ENCODE measurements around the gene AJAP1.

The AJAP1 gene

DNA sequence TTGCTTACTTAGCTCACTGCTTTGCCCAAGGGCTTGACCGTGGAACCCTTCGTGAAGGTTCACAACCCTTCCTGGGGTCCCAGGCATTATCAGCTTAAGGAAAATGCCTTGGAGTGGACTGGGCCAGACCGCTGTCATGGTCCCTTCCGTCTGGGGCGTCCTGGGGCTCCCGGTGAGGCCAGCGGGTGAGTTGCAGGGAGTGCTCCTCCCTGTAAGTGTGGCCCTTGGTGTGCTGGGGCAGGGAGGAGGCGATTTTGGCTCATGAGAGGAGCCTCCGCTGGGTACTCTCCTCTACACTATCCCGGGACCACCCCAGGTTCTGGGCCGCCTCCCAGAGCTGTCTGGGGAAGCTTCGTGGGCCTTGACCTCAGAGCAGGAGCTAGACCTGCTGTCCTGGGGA, 48.1 kb downstream of the AJAP1 start:
- no peak for DNase-seq (ENCODE audit: low read depth)

DNA sequence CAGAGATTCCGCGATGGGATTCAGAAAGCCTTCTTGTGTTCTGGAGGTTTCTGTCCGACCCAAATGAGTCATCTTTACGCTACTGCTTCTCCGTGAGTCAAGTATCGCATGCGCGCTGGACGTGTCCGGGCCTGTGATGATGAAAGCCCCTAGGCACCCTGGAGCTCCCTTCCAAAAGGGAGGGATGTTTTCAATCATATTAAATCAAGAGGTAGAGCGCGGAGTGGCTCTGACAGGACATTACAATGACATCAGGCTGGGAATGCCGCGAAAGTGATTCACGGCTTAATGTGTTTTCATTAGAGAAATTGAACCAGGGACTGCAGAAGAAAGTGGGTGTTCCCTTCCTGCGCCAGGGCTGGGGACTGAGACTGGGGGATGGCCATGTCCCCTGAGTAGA, 48.5 kb downstream of the AJAP1 start:
- no peak for DNase-seq (ENCODE audit: low read depth)

DNA sequence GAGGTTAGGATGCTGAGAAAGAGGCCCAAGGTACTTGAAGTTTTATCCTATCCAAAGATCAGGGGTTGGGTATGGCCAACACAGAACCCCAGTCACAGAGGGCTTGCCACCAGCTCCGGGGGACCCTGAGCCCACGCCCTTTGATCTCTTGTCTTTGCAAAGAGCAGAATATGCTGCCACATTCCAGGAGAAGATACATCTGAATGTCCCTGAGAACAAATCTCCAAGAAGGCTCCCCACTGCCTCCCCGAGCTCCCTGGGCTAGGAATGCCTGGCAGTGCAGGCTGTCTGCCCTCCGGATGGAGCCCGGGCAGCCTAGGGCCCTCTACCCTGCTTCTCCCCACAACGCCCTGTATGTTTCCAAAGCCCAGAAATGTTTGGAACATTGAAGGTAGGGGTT, 49.2 kb downstream of the AJAP1 start:
- DNase-seq (ENCODE audit: low read depth), result no peak

DNA sequence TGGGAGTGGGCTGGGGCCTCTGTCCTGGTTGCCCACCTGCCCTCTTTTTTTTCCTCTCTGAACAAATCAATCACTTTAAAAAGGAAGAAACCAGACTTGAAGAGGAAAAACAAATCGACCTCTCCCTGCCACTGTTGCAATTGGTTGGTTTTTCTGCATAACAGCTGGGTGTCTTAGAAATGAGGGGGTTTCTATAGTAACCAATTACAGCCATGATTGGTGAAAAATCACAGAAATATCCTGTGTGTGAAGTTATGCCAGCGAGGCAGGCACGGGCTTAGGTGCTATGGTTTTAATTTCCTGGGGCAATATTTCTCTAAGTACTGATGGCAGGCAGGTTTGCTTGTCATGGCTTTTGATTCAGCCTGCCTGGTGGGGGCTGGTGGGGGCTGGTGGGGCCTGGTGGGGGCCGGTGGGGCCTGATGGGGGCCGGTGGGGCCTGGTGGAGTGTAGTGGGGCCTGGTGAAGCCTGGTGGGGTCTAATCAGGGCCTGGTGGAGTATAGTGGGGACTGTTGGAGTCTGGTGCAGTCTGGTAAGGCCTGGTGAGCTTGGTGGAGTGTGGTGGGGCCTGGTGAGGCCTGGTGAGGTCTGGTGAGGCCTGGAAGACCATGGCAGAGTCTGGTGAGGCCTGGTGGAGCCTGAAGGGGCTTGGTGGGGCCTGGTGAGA, 54.6 kb downstream of the AJAP1 start:
- DNase-seq (ENCODE audit: low read depth), result no peak

- no peak for DNase-seq (ENCODE audit: low read depth)
Measured at GRCh38 chr1:4709641-4710040, 55.2 kb downstream of the AJAP1 start.

- no peak for DNase-seq (ENCODE audit: low read depth)
Measured at GRCh38 chr1:4710592-4711415, 56.4 kb downstream of the AJAP1 start.

DNA sequence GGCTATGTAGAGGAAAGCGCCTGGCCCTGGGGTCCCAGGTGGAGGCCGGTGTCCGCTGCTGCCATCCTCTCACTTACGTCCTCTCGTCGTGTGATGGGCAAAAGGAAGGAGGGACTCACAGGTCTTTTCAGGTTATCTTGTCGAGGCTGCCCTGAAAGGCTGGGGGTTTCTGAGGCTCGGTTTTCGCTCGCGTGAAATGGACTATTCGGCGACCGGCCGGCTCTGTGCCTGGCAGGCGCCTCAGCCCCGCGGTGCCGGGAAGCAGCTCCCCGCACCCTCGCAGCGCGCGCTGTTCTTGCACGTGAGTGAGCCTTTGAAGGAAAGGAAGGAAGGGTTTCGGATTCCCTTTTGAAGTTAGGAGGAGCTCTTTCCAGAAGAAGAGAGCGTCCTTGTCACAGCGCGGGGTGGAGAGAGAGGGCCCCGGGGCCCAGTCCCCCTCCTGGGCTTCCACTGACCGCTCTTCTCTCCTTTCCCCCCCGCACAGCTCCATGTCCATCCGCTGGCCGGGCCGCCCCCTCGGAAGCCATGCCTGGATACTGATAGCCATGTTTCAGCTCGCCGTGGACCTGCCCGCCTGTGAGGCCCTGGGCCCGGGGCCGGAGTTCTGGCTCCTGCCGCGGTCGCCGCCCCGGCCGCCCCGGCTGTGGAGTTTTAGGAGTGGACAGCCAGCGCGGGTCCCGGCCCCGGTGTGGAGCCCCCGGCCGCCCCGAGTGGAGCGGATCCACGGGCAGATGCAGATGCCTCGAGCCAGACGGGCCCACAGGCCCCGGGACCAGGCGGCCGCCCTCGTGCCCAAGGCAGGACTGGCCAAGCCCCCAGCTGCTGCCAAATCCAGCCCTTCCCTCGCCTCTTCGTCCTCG, 57.2 kb downstream of the AJAP1 start:
- no peak for DNase-seq (ENCODE audit: low read depth)

- no peak for DNase-seq (ENCODE audit: low read depth)
Measured at GRCh38 chr1:4713669-4714068, 59.3 kb downstream of the AJAP1 start.

- DNase-seq (ENCODE audit: low read depth), result no peak
Measured at GRCh38 chr1:4716406-4716805, 62.0 kb downstream of the AJAP1 start.

- no peak for DNase-seq (ENCODE audit: low read depth)
Measured at GRCh38 chr1:4718071-4718470, 63.7 kb downstream of the AJAP1 start.

DNA sequence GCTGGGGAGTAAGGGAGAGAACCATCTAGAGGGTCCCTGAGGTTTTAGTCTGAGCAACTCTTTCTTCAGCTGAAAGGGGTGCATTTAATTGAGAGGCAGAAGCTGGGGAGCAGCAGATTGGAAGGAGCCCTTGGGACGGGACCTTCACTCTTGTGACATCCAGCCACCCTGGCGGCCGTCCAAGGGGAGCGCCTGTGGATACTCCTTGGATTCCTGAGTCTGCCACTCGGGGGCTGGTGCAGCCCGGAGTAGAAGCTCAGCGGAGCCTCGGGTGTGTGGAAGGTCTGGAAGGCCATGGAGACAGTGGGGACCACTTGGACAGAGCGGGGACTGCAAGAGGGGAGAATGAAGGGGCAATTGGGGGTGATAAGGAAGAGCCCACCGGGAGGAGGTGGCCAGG, 68.7 kb downstream of the AJAP1 start:
- no peak for DNase-seq (ENCODE audit: low read depth)

- no peak for DNase-seq (ENCODE audit: low read depth)
Measured at GRCh38 chr1:4724001-4724400, 69.6 kb downstream of the AJAP1 start.

GRCh38 chr1:4724695-4725250, 70.4 kb downstream of the AJAP1 start:
- DNase-seq (ENCODE audit: low read depth), result no peak

GRCh38 chr1:4725416-4725815, 71.0 kb downstream of the AJAP1 start:
- DNase-seq (ENCODE audit: low read depth), result no peak

DNA sequence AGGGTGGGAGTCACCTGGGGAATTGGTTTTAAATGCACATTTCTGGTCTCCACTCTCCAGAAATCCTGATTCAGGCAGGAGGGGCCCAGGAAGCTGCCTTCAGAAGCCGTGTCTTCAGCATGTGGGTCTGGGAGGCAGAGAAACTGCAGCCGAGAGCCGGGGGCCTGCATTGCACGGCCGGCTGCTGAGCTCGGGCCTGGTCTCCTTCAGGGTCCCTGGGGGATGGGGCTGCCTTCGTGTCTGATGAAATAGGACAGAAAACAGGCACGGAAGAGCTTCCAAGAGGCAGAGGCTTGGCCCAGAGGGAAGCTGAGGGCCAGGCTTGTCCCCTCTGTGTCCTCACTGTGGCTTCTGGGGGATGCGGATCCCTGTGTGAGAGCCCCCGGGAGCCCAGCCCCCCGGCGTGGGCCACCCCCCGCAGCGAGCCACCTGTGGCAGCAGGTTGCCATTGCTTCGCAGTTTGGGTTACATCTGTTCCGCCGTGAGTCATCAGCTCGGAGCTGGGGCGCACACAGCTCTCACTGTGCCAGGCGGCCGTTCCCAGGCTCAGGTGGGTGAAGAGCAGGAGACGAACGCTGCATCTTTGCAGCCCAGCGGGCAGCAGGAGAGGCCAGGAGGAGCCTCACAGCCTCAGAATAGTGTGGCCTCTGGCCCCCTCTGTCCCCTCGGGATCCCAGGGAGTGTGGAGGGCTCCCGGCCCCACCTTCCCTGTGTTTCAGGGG, 72.4 kb downstream of the AJAP1 start:
- no peak for DNase-seq (ENCODE audit: low read depth)

- DNase-seq (ENCODE audit: low read depth), result no peak
Measured at GRCh38 chr1:4728319-4729089, 74.1 kb downstream of the AJAP1 start.

DNA sequence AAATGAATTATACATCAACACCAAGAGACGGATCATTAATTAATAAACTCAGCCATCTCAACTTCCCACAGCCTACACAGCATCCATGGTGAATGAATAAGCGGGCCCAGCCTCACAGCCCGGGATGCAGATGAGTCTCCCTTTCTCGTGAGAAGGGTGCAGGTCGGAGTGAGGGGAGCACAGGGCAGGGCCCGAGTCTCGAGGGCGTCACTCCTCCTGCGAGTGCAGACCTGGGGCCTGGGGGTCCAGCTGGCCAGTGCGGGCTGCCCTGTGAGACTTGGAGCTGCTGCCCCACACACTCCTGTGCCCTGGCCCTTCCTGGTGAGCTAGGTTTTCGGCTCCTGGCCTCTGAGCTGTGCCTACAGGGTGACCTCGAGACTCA, 74.7 kb downstream of the AJAP1 start:
- DNase-seq (ENCODE audit: low read depth), result no peak

- no peak for DNase-seq (ENCODE audit: low read depth)
Measured at GRCh38 chr1:4730078-4730477, 75.7 kb downstream of the AJAP1 start.

DNA sequence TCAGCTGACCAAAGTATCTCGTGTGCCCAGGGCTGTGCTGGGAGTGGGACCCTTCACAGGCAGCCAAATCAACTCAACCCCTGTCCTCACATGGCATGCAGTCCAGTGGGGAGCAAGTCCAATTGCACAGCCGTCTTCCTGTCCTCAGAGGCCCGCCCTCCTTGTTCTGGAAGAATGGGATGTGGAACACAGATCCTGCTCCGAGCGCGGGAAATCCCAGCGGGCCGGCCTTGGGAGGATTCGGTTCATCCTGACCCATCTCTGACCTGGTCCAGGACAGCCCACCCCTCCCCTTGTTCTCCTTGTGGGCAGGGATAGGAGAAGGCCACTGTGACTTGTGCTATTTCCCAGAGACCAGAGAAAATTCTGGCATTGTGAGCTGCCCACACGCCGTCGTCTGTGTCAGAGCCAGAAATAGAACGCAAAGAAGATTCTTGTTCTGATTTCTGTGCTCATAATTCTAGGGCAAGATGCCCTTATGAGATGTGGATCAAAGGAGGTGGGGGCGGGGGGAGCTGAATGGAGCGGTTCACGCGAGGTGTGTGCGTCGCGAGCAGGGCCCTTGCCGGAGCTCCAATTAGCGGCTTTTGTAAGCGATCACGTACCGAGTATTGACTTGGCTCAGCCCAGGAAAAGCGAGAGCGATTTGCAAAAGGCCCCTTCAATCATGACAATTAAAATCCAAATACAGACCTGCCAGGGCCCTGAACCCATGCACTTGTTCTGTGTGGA, 79.2 kb downstream of the AJAP1 start:
- DNase-seq (ENCODE audit: low read depth), result no peak

DNA sequence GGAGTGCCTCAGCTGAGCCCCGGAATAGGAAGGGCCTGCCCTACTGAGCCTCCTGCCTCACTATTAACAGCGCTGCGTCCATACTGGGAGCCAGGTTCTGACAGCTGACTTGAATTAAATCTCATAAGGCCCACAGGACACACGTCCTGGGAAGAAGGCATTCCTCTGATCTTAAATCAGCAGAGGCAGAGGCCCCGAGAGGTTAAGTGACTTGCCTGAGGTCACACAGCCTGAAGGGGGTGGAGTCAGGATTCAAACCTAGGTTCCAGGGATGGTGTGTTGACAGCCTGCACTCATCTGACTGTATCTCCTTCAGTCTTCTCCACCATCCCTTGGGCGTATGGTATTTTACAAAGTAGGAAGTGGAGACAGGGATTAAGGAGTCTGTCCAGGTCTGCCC, 79.8 kb downstream of the AJAP1 start:
- DNase-seq (ENCODE audit: low read depth), result no peak
